HG03521 (cell line): ENCODE results near the gene PRLR.
"Not testable (repeated sequence)": the region's sequence is repeated elsewhere in the genome, so short reads cannot be mapped to it uniquely, and the experiment has no call there.

Experiments used
- ATAC-seq: cut with Tn5 transposase; IDR thresholded peaks from one replicate; pipeline ENCODE4 v1.9.1; 2021; ENCODE audit warnings: mild to moderate bottlenecking, moderate library complexity; ENCODE audit not compliant: unreplicated experiment

PRLR gene

DNA sequence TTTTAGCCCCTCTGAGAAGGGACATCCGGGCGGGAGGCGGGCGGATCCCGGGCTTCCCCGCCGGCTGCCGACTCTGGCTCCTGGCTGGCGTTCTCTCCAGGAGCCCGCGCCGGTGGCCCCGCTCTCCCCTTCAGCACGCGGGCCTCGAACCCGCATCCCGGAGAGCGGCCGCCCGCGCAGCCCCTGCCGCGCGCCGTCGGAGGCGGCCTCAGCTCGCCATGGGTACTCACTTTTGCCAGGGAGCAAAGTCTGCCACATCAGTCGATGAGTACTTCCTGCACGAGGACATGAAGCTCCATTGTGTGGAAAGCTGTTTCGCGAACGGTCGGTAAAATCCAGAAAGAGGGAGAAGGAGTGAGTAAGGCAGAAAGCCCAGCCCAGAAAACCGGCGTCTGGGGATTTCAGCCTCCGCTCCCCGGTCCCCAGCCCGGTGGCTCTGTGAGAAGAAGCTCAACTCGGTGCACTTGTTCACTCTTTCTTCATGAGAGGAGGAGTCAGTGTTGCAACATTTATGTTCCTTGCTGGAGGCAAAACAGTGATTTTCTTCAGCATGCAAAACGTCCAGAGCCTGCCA, at the start of gene PRLR:
Gene PRLR, minus strand, starts transcription at position 450 of the 574 bp plus-strand sequence. CDS start 140,867 bp downstream, outside the sequence.
- ATAC-seq: no peak

- ATAC-seq: no peak
Measured at GRCh38 chr5:35274839-35275509, 44.7 kb upstream of the PRLR start.

- ATAC-seq: no peak
Measured at GRCh38 chr5:35269006-35269405, 38.7 kb upstream of the PRLR start.

- no peak for ATAC-seq
Measured at GRCh38 chr5:35266276-35266675, 36.0 kb upstream of the PRLR start.

- no peak for ATAC-seq
Measured at GRCh38 chr5:35264509-35264908, 34.2 kb upstream of the PRLR start.

DNA sequence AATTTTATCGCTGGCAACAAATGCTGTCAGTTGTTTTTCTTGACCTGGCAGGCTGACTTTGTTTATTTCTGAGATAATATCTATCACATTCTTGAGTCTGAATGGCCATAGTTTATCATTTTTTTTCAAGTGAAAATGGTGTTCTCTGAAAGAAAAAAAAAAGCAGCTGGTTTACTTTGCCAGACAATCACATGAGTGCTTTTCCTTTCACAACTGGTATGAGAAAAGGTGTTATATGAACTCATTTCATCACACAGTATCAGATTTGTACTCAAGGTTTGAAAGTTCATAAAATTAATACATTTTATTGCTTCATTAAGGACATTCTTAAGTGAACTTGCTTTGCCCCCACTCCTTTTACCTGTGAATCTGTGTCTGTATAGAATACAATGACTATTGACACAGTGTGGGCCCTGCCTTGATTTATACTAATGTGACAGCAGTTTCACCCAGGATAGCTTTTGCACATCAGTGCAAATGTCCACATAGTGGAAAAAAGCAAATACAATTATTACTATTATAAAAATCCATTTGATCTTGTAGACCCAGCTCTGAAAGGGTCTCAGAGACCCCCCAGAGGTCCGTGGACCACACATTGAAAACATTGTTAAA, 33.1 kb upstream of the PRLR start:
- ATAC-seq: no peak

DNA sequence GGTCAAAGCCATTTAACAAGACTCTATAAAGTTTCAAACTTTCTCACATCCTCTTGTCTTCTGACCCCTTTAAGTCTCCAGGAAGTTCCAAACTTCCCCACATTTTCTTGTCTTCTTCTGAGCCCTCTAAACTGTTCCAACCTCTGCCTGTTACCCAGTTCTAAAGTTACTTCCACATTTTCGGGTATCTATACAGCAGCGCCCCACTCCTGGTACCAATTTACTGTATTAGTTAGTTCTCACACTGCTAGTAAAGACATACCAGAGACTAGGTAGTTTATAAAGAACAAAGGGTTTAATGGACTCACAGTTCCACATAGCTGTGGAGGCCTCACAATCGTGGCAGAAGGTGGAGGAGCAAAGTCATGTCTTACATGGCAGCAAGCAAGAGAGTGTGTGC, 23.3 kb upstream of the PRLR start:
- no peak for ATAC-seq

- ATAC-seq: no peak
Measured at GRCh38 chr5:35252963-35253362, 22.7 kb upstream of the PRLR start.

DNA sequence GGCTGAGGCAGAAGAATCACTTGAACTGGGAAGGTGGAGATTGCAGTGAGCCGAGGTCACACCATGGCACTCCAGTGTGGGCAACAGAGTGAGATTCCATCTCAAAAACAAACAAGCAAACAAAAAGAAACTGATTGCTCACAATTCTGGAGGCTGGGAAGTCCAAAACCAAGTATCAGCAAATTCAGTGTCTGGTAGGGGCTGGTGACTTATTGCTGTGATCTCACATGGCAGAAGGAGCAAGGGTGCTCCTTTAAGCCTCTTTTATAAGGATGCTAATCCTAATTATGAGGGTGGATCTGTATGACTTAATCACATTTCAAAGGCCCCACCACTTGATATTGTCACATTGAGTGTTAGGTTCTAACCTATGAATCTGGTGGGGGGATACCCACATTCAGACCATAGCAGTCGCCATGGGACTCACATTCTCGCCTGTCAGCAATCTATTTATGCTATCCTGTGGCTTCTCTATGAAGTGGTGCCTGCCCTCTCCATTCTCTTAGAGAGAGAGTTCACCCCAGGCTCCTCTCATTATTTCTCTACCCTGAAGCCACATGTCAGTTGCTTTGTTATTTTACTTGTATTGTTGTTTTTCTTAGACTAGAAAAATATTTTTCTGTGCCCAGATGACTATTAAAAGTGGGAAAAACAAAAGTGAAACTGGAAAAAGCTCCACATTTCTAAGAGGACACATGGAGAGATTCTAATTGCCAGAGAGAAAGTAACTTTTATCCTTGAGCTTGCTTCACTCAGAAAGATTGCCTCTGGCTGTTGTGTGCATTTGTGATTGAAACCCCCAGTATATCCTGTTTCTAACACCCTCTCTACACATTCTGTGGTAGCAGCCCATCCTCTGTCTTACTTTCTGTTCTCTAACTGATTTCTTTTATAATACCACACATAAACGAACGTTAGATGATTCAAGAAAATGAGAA, 18.8 kb upstream of the PRLR start:
- no peak for ATAC-seq

DNA sequence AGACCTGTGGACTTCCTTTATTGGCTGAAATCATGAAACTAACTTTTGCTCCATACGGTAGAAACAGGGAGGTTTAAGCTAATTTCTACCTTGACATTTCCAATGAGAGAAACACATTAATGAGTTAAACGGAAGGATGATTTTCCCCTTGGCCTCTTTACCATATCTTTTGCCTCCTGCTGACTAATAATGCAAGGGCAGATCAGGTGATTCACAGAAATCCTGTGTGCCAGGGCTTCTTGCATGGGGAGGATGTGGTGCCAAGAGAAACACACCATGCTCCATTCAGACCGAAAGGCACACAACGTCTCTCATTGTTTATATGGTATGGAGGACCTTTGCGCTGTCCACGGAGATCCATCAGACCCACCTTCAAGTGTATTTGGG, 17.4 kb upstream of the PRLR start:
- ATAC-seq: no peak

DNA sequence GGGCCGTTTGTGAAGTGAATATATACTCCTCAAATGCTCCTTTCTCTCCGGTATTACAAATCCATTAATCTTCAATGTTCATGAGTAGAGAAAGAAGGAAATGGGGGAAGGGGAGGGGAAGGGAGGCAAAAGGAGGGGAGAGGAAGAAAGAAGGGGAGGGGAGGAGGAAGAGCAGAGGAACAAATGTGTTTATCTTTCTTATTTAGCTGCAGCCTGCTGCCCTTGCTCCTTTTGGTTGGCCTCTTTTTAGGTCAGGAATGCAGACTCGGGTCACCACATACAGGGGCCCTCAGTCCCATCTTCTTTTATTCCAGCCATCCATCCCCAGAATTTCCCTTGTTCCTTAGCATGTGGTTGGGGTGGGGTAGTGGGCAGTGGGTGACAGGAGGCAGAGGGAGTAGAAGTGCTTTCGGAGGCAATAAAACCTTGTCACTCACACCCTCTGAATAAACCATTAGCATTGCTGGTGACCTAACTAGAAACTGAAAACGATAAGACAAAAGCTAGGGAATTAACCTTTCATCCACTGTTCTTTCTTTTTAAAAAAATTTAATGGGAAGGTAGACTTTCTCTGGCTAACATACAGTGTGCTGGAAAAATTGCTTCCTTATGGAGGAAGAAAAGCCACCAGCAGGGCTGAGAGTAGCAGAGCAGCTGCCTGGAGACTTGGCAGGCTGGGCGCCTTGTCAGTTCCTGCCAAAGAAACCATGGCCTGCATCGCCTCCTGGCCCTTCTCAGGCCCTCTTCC, 16.8 kb upstream of the PRLR start:
- ATAC-seq: no peak

DNA sequence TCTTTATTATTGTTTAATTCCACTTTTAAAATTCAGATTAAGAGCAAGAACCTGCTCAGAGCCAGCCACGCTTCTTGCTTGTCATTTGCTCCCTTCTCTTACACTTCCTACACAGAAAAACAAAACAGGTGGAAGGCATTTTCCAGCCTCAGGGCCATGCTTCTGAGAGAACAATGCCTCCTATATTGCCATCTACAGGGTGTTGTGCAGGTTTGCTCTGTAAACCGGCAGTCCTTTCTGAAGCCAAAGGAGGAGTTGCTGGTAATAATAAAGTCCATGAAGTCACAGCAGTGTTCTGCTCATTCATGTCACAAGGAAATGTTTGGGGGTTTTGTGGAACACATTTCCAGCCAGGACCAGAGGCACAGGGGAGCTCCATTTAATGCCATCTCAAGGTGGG, 16.1 kb upstream of the PRLR start:
- no peak for ATAC-seq

DNA sequence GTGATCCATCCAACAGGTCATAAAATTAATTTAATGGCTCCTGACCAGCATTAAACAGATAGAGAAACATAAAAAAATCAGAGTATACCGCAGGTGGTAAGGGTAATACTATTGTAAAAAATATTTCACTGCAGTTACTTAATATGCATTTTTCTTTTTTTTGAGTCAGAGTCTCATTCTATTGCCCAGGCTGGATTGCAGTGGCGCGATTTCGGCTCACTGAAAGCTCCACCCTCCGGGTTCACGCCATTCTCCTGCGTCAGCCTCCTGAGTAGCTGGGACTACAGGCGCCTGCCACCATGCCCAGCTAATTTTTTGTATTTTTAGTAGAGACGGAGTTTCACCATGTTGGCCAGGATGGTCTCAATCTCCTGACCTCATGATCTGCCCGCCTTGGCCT, 15.1 kb upstream of the PRLR start:
- not testable (repeated sequence) for ATAC-seq

DNA sequence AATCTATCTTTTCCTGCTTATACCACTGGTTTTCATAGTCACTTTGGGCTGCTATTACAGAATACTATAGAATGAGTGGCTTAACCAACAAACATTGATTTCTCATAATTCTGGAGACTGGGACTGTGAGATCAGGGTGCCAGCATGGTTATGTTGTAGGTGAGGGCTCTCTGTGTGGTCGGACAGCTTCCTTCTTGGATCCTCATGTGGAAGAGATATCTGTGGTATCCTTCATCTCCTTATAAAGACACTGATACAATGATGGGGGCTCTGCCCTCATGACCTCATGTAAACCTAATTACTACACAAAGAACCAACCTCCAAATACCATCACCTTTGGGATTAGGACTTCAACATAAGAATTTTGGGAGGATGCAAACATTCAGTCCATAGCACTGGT, 13.9 kb upstream of the PRLR start:
- no peak for ATAC-seq

DNA sequence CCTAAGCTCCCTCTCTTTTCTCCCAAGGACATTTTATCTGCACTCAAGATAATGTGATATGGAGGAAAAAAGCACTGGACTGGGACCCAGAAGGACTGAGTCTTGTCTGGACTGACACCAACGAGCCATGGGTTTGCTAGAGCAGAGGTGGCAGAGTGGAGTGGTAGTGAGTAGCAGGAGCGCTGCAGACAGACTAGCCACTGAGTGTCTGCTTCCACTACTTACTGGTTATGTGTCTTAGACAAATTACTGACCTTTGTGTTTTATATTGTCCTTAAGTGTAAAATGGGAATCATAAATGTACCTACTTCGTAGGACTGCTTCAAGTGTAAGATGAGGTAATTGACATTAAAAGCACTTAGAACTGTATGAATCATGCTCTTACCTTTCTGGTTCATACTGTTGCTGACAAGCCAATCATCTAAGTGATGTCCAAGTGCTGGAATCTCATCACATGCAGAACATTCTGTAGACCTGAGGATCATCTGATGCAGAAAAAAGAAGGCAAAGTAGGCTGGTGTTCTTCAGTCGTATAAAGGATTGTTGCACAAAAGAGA, 12.5 kb upstream of the PRLR start:
- no peak for ATAC-seq

GRCh38 chr5:35240892-35241291, 10.6 kb upstream of the PRLR start:
- ATAC-seq: no peak

DNA sequence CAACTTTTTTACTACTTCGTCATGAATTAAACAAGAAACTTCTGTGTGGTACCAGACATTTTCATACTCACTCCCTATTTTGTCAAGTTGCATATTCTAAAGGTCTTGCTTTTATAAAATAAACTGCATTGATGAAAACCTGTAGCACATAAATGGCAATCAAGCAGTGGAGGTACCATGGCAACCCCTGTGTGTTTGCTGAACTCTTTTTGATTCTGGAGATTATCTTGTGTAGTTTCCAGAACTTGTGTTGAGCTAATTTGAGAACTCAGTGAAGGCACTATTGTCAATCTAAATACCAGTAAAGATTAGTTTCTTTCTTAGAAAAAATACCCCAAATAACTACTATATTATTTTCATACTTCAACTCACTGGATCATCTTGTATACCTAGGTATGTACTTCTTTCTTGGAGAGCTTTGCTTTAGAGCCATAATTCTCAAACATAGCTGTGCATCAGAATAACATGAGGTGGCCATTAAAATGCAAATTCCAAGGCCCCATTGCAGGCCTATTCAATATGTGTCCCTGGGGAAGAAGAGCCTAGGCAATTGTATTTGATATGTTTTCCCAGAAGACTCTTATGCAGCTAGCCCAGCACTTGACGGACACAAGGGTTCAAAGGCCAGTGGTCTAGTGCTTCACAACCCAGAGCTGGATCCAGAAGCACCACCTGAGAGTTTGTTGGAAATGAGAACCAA, 9.8 kb upstream of the PRLR start:
- ATAC-seq: no peak

DNA sequence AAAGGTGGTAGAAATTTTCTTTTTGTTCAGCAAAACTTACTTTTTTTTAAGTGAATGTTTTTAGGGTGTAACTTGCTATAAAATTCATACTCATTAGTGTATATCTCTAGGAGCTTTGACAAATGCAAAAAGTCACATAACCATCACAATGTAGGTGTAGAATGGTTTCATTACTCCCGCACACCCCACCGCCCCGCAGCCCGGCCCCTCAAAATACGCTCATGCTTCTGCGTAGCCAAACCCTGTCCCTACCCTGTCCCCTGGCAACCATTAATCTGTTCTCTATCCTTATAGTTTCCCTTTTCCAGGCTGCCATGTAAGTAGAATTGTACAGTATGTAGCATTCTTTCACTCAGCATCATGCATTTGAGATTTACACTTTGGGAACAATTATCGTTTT, 9.2 kb upstream of the PRLR start:
- no peak for ATAC-seq

DNA sequence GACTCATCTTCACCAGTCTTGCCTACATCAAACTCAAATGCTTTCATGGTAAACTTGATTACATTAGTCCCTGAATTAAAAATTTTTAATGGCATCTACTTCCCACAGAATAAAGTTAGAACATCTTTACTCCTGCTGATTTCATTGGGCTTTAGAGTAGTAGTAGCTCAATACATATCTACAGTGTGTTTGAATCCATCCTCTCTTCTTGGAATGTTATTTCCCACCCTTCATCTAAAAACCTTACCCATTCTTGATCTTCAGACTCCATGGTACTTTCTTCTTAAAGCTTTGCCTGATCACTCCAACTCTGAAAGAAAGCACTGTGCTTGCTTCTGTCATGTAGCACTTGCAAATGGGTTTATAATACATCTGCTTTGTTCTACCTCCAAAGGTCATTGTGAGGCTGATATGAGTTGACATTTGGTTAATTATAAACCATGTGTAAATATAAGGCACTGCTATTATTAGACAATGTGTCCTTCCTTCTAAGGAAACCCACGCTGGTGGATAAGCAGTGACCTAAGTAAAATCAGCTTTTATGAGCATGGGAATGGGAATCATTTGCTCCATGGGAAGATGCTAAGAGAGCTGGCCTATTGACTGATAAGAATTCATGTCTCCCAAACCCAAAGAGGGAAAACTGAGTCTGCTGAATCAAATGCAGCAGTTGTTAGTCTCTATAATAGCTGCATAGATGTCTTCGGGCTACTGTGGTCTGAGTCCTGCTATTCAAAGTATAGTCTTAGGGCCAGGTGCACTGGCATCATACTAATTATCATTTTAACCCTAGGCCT, 7.5 kb upstream of the PRLR start:
- peak; percentile 66 for ATAC-seq
